Measurements from ENCODE around the gene BHLHA9. TPM values are rescaled to one million over a fixed set of nuclear protein-coding genes. Genes with fewer than 3 reads are reported as not detected.
A peak's percentile ranks its signal among the peaks of the same experiment; 100 is the strongest.

BHLHA9 gene
- total RNA-seq, 4 donors from 2014 or later = not detected

DNA sequence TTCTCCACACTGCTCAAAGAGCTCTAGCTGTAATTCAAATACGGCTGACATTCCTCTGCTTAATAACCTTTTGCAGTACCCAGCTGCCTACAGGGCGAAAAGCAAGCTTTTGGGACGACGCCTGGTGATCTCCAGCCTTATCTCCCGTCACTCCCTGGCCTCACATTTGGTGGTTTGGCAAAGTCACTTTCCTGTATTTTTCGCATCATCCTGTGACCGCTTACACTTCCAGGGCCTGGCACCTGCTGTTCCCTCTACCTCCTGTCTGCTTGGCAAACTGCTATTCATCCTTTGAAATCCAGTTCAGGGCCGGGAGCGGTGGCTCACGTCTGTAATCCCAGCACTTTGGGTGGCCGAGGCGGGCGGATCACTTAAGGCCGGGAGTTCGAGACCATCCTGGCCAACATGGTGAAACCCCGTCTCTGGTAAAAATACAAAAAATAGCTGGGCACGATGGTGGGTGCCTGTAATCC lies 2.7 kb upstream of the BHLHA9 start:
- in situ Hi-C loops (cut with MboI; ENCODE audit: low sequenced_read_pairs in 4 of 4) (loop anchor here in 3 of 4 donors (10.0 to 25.0 kb wide), 4 partner anchors 67 to 370 kb away; partner anchors contain the start of genes RILP (in 2 of the 3), SCARF1 (in 2 of the 3), SLC43A2 (in 2 of the 3) and INPP5K (in 1 of the 3)), intact Hi-C loops (cut with DNase I; ENCODE audit: low total_unique reads) (loop anchor here (5.0 kb wide), 3 partner anchors 250 to 380 kb away; partner anchors contain the start of genes INPP5K, RILP, SCARF1 and SLC43A2)
- Histone ChIP-seq H3K4me1 (peaks cover 0 to 6% of the 10 kb centered on the region in 2 donors), H3K4me3 (peak overlapping the region; percentile 66 to 82 (median 81)), H3K9me3 (no peaks in the 10 kb centered on the region), H3K27ac (peak overlapping the region; percentile 82 to 85 (median 84)), H3K27me3 (peaks cover 12 to 20% (median 16%) of the 10 kb centered on the region in 3 donors), H3K36me3 (no peaks in the 10 kb centered on the region)
- TF ChIP-seq, protein P1, sequence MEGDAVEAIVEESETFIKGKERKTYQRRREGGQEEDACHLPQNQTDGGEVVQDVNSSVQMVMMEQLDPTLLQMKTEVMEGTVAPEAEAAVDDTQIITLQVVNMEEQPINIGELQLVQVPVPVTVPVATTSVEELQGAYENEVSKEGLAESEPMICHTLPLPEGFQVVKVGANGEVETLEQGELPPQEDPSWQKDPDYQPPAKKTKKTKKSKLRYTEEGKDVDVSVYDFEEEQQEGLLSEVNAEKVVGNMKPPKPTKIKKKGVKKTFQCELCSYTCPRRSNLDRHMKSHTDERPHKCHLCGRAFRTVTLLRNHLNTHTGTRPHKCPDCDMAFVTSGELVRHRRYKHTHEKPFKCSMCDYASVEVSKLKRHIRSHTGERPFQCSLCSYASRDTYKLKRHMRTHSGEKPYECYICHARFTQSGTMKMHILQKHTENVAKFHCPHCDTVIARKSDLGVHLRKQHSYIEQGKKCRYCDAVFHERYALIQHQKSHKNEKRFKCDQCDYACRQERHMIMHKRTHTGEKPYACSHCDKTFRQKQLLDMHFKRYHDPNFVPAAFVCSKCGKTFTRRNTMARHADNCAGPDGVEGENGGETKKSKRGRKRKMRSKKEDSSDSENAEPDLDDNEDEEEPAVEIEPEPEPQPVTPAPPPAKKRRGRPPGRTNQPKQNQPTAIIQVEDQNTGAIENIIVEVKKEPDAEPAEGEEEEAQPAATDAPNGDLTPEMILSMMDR (IDR thresholded peaks at IDR 0.05 in 4 of 5, conservative IDR thresholded peaks at IDR 0.05 in 1 of 5) = no peak
- no peak for TF ChIP-seq POLR2A (IDR thresholded peaks at IDR 0.05)
- ATAC-seq (peak; percentile 29 to 58), DNase-seq (peak; percentile 14 to 42)

DNA sequence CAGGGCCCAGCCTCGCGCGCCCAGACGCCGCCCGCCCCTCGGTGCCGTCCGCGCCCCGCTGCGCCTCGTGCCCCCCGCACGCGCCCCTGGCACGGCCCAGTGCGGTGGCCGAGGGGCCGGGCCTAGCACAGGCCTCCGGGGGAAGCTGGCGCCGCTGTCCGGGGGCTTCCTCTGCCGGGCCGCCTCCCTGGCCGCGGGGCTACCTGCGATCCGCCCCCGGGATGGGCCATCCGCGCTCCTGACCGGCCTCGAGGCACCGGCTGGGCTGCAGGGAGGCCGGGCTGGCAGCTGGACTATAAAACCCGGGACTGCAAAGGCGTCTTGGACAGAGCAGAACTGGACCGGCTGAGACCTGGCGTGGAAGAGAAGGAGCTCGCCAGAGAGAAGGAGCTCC lies 783 bp downstream of the BHLHA9 start:
- TF ChIP-seq POLR2A (IDR thresholded peaks at IDR 0.05) = no peak
- TF ChIP-seq, protein P1 (IDR thresholded peaks at IDR 0.05 in 4 of 5, conservative IDR thresholded peaks at IDR 0.05 in 1 of 5) = no peak
- Histone ChIP-seq H3K27ac (no peak overlapping the region), H3K36me3 (no peaks in the 10 kb centered on the region), H3K4me1 (peaks cover 0 to 6% of the 10 kb centered on the region in 2 donors), H3K9me3 (no peaks in the 10 kb centered on the region), H3K27me3 (peaks cover 12 to 20% (median 16%) of the 10 kb centered on the region in 3 donors), H3K4me3 (no peak overlapping the region)
- in situ Hi-C loops (cut with MboI; ENCODE audit: low sequenced_read_pairs in 4 of 4) = loop anchor here (10.0 to 25.0 kb wide), 5 partner anchors 64 to 366 kb away; partner anchors contain the start of genes INPP5K (in 3 of the 4), RILP (in 2 of the 4), SCARF1 (in 2 of the 4) and SLC43A2 (in 2 of the 4)
- DNase-seq (no peak), ATAC-seq (no peak)
- intact Hi-C loops (cut with DNase I; ENCODE audit: low total_unique reads) = no loop called here

DNA sequence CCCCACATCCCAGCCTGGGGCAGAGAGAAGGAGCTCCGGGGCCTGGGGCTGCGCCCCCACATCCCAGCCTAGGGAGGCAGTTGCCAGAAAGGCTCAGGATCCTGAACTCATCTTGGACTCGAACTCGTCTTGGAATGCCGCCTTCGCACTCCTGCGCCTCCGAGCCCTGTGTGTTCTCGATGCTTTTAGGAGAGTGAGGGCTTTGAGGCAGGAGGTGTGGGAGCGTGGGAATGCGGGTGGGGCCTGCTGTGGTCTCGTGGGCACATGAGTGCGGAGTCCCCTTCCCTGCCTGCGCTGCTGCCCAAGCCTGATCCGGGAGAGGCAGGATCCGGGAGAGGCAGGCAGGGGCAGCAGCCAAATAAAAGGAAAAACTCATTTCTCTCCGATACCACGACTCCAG lies 1.2 kb downstream of the BHLHA9 start:
- in situ Hi-C loops (cut with MboI; ENCODE audit: low sequenced_read_pairs in 4 of 4) = loop anchor here (10.0 to 25.0 kb wide), 5 partner anchors 63 to 366 kb away; partner anchors contain the start of genes INPP5K (in 3 of the 4), RILP (in 2 of the 4), SCARF1 (in 2 of the 4) and SLC43A2 (in 2 of the 4)

DNA sequence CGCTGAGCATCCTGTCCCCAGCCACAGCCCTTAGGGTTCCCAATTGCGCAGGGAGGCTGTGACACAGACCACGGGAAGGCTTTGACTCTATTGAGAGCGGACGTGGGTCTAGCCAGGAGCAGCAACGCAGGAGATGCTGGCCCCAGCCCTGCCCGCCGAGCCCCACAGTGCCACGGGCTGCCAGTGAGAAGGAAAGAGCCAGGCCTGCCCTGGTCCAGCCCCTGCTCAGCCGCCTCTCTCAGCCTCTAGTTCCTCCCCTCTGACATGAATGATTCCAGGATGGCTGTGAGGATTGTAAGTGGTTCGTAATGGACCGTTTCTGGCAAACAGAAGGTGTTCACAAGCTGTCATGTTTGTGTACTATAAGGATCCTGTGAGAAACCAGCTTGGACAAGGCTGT lies 2.5 kb downstream of the BHLHA9 start:
- DNase-seq (no peak), ATAC-seq (no peak)
- H3K4me3 ChIP-seq = no peak overlapping the region
- H3K4me1 ChIP-seq = peaks cover 0 to under 1% of the 10 kb centered on the region in 2 donors
- no peaks in the 10 kb centered on the region for H3K36me3 ChIP-seq
- in situ Hi-C loops (cut with MboI; ENCODE audit: low sequenced_read_pairs in 4 of 4) = loop anchor here (10.0 to 25.0 kb wide), 5 partner anchors 62 to 365 kb away; partner anchors contain the start of genes INPP5K (in 3 of the 4), RILP (in 2 of the 4), SCARF1 (in 2 of the 4) and SLC43A2 (in 2 of the 4)
- H3K9me3 ChIP-seq = no peaks in the 10 kb centered on the region
- intact Hi-C loops (cut with DNase I; ENCODE audit: low total_unique reads) = no loop called here
- H3K27me3 ChIP-seq = peaks cover 12 to 20% (median 16%) of the 10 kb centered on the region in 3 donors
- H3K27ac ChIP-seq = no peak overlapping the region
- TF ChIP-seq, protein P1 (IDR thresholded peaks at IDR 0.05 in 4 of 5, conservative IDR thresholded peaks at IDR 0.05 in 1 of 5) = no peak
- TF ChIP-seq POLR2A (IDR thresholded peaks at IDR 0.05) = no peak

More for the DNA sequence above, 1.2 kb downstream of the BHLHA9 start:
- H3K4me1 ChIP-seq = peaks cover 0 to 6% of the 10 kb centered on the region in 2 donors
- H3K36me3 ChIP-seq = no peaks in the 10 kb centered on the region
- no peak for TF ChIP-seq POLR2A (IDR thresholded peaks at IDR 0.05)
- TF ChIP-seq, protein P1 (IDR thresholded peaks at IDR 0.05 in 4 of 5, conservative IDR thresholded peaks at IDR 0.05 in 1 of 5) = no peak
- H3K27me3 ChIP-seq = peaks cover 12 to 20% (median 16%) of the 10 kb centered on the region in 3 donors
- no peak for DNase-seq
- no peak overlapping the region for H3K4me3 ChIP-seq
- intact Hi-C loops (cut with DNase I; ENCODE audit: low total_unique reads) = no loop called here
- no peak overlapping the region for H3K27ac ChIP-seq
- H3K9me3 ChIP-seq = no peaks in the 10 kb centered on the region
- no peak for ATAC-seq

Data from gastrocnemius medialis (tissue), 4 donors.